UCSD-AML1 (cell line): ENCODE results near the gene DOP1A.
A peak's percentile ranks its signal among the peaks of the same experiment; 100 is the strongest.
"Not testable (repeated sequence)": the region's sequence is repeated elsewhere in the genome, so short reads cannot be mapped to it uniquely, and the experiment has no call there.

ENCODE experiments used
- DNase-seq: peaks from one replicate; lab custom pipeline; 2025; ENCODE audit not compliant: unreplicated experiment; lab: John Stamatoyannopoulos, UW

DOP1A gene

GRCh38 chr6:83152913-83153312 lies 85.4 kb downstream of the DOP1A start:
- no peak for DNase-seq

- no peak for DNase-seq
Measured at GRCh38 chr6:83153883-83154521, 86.5 kb downstream of the DOP1A start.

- no peak for DNase-seq
Measured at GRCh38 chr6:83155794-83156193, 88.3 kb downstream of the DOP1A start.

- no peak for DNase-seq
Measured at GRCh38 chr6:83160167-83160566, 92.7 kb downstream of the DOP1A start.

GRCh38 chr6:83167726-83168278 lies 100.3 kb downstream of the DOP1A start:
- no peak for DNase-seq

- DNase-seq, result no peak
Measured at GRCh38 chr6:83168556-83168955, 101.1 kb downstream of the DOP1A start.

GRCh38 chr6:83169106-83169505 lies 101.6 kb downstream of the DOP1A start:
- no peak for DNase-seq

GRCh38 chr6:83169511-83169910 lies 102.0 kb downstream of the DOP1A start:
- DNase-seq, result no peak

GRCh38 chr6:83176246-83176645 lies 108.8 kb downstream of the DOP1A start:
- no peak for DNase-seq

GRCh38 chr6:83180426-83180950 lies 113.0 kb downstream of the DOP1A start:
- DNase-seq, result no peak

- DNase-seq, result no peak
Measured at GRCh38 chr6:83182114-83182513, 114.6 kb downstream of the DOP1A start.

- DNase-seq, result no peak
Measured at GRCh38 chr6:83183082-83183828, 115.8 kb downstream of the DOP1A start.

GRCh38 chr6:83185096-83185495 lies 117.6 kb downstream of the DOP1A start:
- DNase-seq, result no peak

GRCh38 chr6:83188501-83188900 lies 121.0 kb downstream of the DOP1A start:
- DNase-seq, result no peak

GRCh38 chr6:83190626-83191025 lies 123.2 kb downstream of the DOP1A start:
- no peak for DNase-seq

- not testable (repeated sequence) for DNase-seq
Measured at GRCh38 chr6:83191974-83192373, 124.5 kb downstream of the DOP1A start.

- DNase-seq, result no peak
Measured at GRCh38 chr6:83192456-83192855, 125.0 kb downstream of the DOP1A start.

GRCh38 chr6:83192871-83193746 lies 125.6 kb downstream of the DOP1A start, which contains the start of the genes PGM3 and RWDD2A:
TSS of gene PGM3 (minus strand) at chr6:83193265. CDS start at chr6:83191012, 2,253 bp downstream.
TSS of gene RWDD2A (plus strand) at chr6:83193357. CDS start at chr6:83194452, 1,095 bp downstream.
- peak; percentile 88 for DNase-seq

- peak; percentile 26 for DNase-seq
Measured at GRCh38 chr6:83193747-83194566, 126.5 kb downstream of the DOP1A start.
